ENCODE results near the gene TBXAS1. TPM values are rescaled to one million over a fixed set of nuclear protein-coding genes. Genes with fewer than 3 reads are reported as not detected.

Gene TBXAS1
- total and polyA plus RNA-seq, 2 experiments from 2014 or later = 1.3 TPM; not detected in 1

- peaks cover 9% of the 10 kb centered on the region for H3K4me1 Mint-ChIP-seq
These were observed 162.2 kb downstream of the TBXAS1 start for GRCh38 chr7:139991269-139991666.

More at GRCh38 chr7:139991269-139991666, 162.2 kb downstream of the TBXAS1 start:
- Histone ChIP-seq H2AFZ (no peak overlapping the region), H3K79me2 (replicated peaks; ENCODE audit: insufficient read depth) (no peaks in the 10 kb centered on the region), H3K27me3 (ENCODE audit: insufficient read depth) (no peaks in the 10 kb centered on the region), H3K4me1 (ENCODE audit: insufficient read depth) (no peaks in the 10 kb centered on the region), H3K36me3 (ENCODE audit: insufficient read depth) (no peaks in the 10 kb centered on the region), H3K4me2 (no peak overlapping the region), H3K9me2 (ENCODE audit: insufficient read depth) (no peaks in the 10 kb centered on the region), H3K27ac (ENCODE audit: low read depth) (no peak overlapping the region), H3F3A (replicated peaks; ENCODE audit: low read depth) (no peaks in the 10 kb centered on the region), H4K20me1 (replicated peaks; ENCODE audit: insufficient read depth) (no peaks in the 10 kb centered on the region), H3K4me3 (no peak overlapping the region)
- TF ChIP-seq POLR2AphosphoS5 (IDR thresholded peaks at IDR 0.05; ENCODE audit: low read depth) (no peak), ZNF114 (CRISPR knock-in tag; IDR thresholded peaks at IDR 0.05) (no peak), JUNB (IDR thresholded peaks at IDR 0.05; ENCODE audit: unreplicated experiment) (no peak), NANOG (IDR thresholded peaks at IDR 0.05; ENCODE audit: borderline replicate concordance) (no peak), CREB1 (CRISPR knock-in tag; IDR thresholded peaks at IDR 0.05; ENCODE audit: low read depth) (no peak), REST (IDR thresholded peaks at IDR 0.05; ENCODE audit: unreplicated experiment) (no peak), CTCF (conservative IDR thresholded peaks at IDR 0.05; ENCODE audit: low read depth in 2 of 2) (no peak), STAT1 (IDR thresholded peaks at IDR 0.05; ENCODE audit: unreplicated experiment) (no peak), ETS1 (IDR thresholded peaks at IDR 0.05) (no peak), EZH2phosphoT487 (IDR thresholded peaks at IDR 0.05; ENCODE audit: unreplicated experiment) (no peak), ZNF331 (CRISPR knock-in tag; IDR thresholded peaks at IDR 0.05; ENCODE audit: low read depth) (no peak), ZNF462 (CRISPR knock-in tag; IDR thresholded peaks at IDR 0.05) (no peak), EZH2 (IDR thresholded peaks at IDR 0.05; ENCODE audit: low read depth, unreplicated experiment) (no peak)
- H3K4me3 Mint-ChIP-seq = no peak overlapping the region
- ATAC-seq (no peak), DNase-seq (ENCODE audit: low spot score) (no peak)
- no peak overlapping the region for H3K27ac Mint-ChIP-seq
- H3K27me3 Mint-ChIP-seq (ENCODE audit: insufficient read depth, low read depth, poor library complexity) = peaks cover 1% of the 10 kb centered on the region
- no peaks in the 10 kb centered on the region for H3K36me3 Mint-ChIP-seq (ENCODE audit: low read depth)
- H3K9me3 Mint-ChIP-seq = no peaks in the 10 kb centered on the region
